ENCODE measurements around the gene RNF217. TPM values are rescaled to one million over a fixed set of nuclear protein-coding genes. Genes with fewer than 3 reads are reported as not detected.

Gene RNF217
- total RNA-seq, 1 experiment from 2014 or later, result 42.3 TPM

DNA sequence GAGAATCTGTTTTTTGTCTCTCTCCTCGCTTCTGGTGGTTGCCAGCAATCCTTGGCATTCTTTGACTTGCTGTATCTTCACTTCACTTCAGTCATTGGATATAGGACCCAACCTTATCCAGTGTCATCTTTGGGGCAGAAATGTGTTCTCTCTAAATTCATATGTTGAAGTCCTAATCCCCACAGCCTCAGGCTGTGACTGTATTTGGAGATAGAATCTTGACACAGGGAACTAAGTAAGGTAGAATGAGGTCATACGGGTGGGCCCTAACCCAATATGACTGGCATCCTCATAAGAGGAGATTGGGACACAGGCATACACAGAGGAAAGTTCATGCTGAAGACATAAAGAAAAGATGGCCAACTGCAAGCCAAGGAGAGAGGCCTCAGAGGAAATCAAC lies 139.4 kb downstream of the RNF217 start:
- Histone ChIP-seq H3K27ac (peak overlapping the region; percentile 54), H2AFZ (no peak overlapping the region), H4K20me1 (ENCODE audit: insufficient read depth) (no peaks in the 10 kb centered on the region), H3K9me2 (ENCODE audit: insufficient read depth) (no peaks in the 10 kb centered on the region), H3K4me1 (replicated peaks; ENCODE audit: insufficient read depth) (peaks cover 24% of the 10 kb centered on the region), H3K27me3 (ENCODE audit: insufficient read depth, low read depth) (no peaks in the 10 kb centered on the region), H3K79me2 (ENCODE audit: low read depth) (no peaks in the 10 kb centered on the region), H3K9me3 (ENCODE audit: insufficient read depth, low read depth) (no peaks in the 10 kb centered on the region), H3K4me3 (no peak overlapping the region), H3K4me2 (0 out of 2 replicates have a peak overlapping the region, but pooled peaks have one; percentile 1), H3K36me3 (ENCODE audit: low read depth) (no peaks in the 10 kb centered on the region), H3F3A (ENCODE audit: insufficient read depth, low read depth) (peaks cover 11% of the 10 kb centered on the region; the same call in 1 of the 2 replicates)
- TF ChIP-seq EZH2 (IDR thresholded peaks at IDR 0.05; ENCODE audit: low read depth), result no peak
- TF ChIP-seq, protein P1, sequence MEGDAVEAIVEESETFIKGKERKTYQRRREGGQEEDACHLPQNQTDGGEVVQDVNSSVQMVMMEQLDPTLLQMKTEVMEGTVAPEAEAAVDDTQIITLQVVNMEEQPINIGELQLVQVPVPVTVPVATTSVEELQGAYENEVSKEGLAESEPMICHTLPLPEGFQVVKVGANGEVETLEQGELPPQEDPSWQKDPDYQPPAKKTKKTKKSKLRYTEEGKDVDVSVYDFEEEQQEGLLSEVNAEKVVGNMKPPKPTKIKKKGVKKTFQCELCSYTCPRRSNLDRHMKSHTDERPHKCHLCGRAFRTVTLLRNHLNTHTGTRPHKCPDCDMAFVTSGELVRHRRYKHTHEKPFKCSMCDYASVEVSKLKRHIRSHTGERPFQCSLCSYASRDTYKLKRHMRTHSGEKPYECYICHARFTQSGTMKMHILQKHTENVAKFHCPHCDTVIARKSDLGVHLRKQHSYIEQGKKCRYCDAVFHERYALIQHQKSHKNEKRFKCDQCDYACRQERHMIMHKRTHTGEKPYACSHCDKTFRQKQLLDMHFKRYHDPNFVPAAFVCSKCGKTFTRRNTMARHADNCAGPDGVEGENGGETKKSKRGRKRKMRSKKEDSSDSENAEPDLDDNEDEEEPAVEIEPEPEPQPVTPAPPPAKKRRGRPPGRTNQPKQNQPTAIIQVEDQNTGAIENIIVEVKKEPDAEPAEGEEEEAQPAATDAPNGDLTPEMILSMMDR (conservative IDR thresholded peaks at IDR 0.05), result no peak
- CTCF ChIA-PET, result no interaction called here
- peak in 1 of 2 experiments; percentile 70 for DNase-seq
- POLR2A ChIA-PET (ENCODE audit: unreplicated experiment), result no interaction called here
- intact Hi-C loops (cut with micrococcal nuclease; ENCODE audit: unreplicated experiment), result loop anchor here (2.0 to 5.0 kb wide), 5 partner anchors 23 to 219 kb away; partner anchors contain the start of gene RNF217
- no TSS peak for BruUV-seq (replicated peaks)

- intact Hi-C loops (cut with micrococcal nuclease; ENCODE audit: unreplicated experiment), result loop anchor here (2.0 to 5.0 kb wide), 5 partner anchors 22 to 220 kb away; partner anchors contain the start of gene RNF217
- no peak overlapping the region for H3K4me3 ChIP-seq
- TF ChIP-seq EZH2 (IDR thresholded peaks at IDR 0.05; ENCODE audit: low read depth), result no peak
- TF ChIP-seq, protein P1 (conservative IDR thresholded peaks at IDR 0.05), result no peak
- no peaks in the 10 kb centered on the region for H4K20me1 ChIP-seq (ENCODE audit: insufficient read depth)
- no peaks in the 10 kb centered on the region for H3K36me3 ChIP-seq (ENCODE audit: low read depth)
- H3K27ac ChIP-seq, result peak overlapping the region; percentile 54
- H3K79me2 ChIP-seq (ENCODE audit: low read depth), result no peaks in the 10 kb centered on the region
- H3K27me3 ChIP-seq (ENCODE audit: insufficient read depth, low read depth), result no peaks in the 10 kb centered on the region
- no peaks in the 10 kb centered on the region for H3K9me2 ChIP-seq (ENCODE audit: insufficient read depth)
- peaks cover 24% of the 10 kb centered on the region for H3K4me1 ChIP-seq (replicated peaks; ENCODE audit: insufficient read depth)
- H3K9me3 ChIP-seq (ENCODE audit: insufficient read depth, low read depth), result no peaks in the 10 kb centered on the region
- BruUV-seq (replicated peaks), result TSS peak; percentile 58
- ChIA-PET POLR2A (ENCODE audit: unreplicated experiment) (interaction anchor here (0.6 kb wide), 2 partner anchors 89 to 100 kb away, joined by 3 read pairs; no protein-coding TSS in a partner anchor), CTCF (no interaction called here)
- H3K4me2 ChIP-seq, result peak overlapping the region; percentile 24; the same call in 1 of the 2 replicates
- H2AFZ ChIP-seq, result no peak overlapping the region
- H3F3A ChIP-seq (ENCODE audit: insufficient read depth, low read depth), result peaks cover 11% of the 10 kb centered on the region; the same call in 1 of the 2 replicates
- no peak for DNase-seq
Observed at GRCh38 chr6:125102411-125102810, 140.2 kb downstream of the RNF217 start.

DNA sequence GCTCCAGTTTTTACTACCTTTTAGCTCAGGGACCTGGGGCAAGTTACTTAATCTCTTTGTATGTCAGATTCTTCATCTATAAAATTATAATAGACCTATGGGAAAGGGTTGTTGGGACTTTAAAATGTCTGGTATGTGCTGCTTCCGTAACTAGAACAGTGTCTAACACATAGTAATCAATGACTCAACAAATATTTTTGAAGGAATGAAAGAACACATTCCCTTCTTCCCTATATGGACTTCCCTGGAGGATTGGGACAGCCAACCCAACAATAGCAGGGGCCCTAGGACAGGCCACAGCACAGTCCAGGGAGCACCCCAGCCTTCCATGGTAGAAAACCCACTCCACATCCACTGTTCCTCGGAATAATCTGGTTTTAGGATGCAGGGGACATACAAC lies 140.7 kb downstream of the RNF217 start:
- ChIA-PET POLR2A (ENCODE audit: unreplicated experiment) (interaction anchor here (0.6 kb wide), 3 partner anchors 89 to 99 kb away, joined by 3 read pairs; no protein-coding TSS in a partner anchor), CTCF (no interaction called here)
- BruUV-seq (replicated peaks), result no TSS peak
- Histone ChIP-seq H3K36me3 (ENCODE audit: low read depth) (no peaks in the 10 kb centered on the region), H3K4me3 (no peak overlapping the region), H3K4me1 (replicated peaks; ENCODE audit: insufficient read depth) (peaks cover 24% of the 10 kb centered on the region), H3F3A (ENCODE audit: insufficient read depth, low read depth) (peaks cover 11% of the 10 kb centered on the region; the same call in 1 of the 2 replicates), H3K27me3 (ENCODE audit: insufficient read depth, low read depth) (no peaks in the 10 kb centered on the region), H3K4me2 (peak overlapping the region; percentile 24), H4K20me1 (ENCODE audit: insufficient read depth) (no peaks in the 10 kb centered on the region), H2AFZ (no peak overlapping the region), H3K27ac (peak overlapping the region; percentile 54), H3K9me3 (ENCODE audit: insufficient read depth, low read depth) (no peaks in the 10 kb centered on the region), H3K9me2 (ENCODE audit: insufficient read depth) (no peaks in the 10 kb centered on the region), H3K79me2 (ENCODE audit: low read depth) (no peaks in the 10 kb centered on the region)
- peak; percentile 47 to 91 for DNase-seq
- no peak for TF ChIP-seq EZH2 (IDR thresholded peaks at IDR 0.05; ENCODE audit: low read depth)
- TF ChIP-seq, protein P1 (conservative IDR thresholded peaks at IDR 0.05), result no peak
- intact Hi-C loops (cut with micrococcal nuclease; ENCODE audit: unreplicated experiment), result loop anchor here (2.0 to 5.0 kb wide), 5 partner anchors 22 to 220 kb away; partner anchors contain the start of gene RNF217

Measured in PC-9 (cell line).